Upper lobe of right lung (tissue), 1 donor: ENCODE results near the gene GGCX. TPM values are rescaled to one million over a fixed set of nuclear protein-coding genes. Genes with fewer than 3 reads are reported as not detected.

Experiments used
- ATAC-seq: fragments of 200-7000 bp; cut with Tn5 transposase; one replicate; pipeline ENCODE4 v1.9.1; 2020; ENCODE audit warnings: mild to moderate bottlenecking, moderate library complexity
- DNase-seq: peaks from one replicate; pipeline ENCODE4 v3.0.0-alpha.2; 2020
- H3K27ac ChIP-seq: fragments of 200-600 bp; one replicate; pipeline ENCODE4 v1.8.0; 2022
- H3K27me3 ChIP-seq: fragments of 200-600 bp; one replicate; pipeline ENCODE4 v1.8.0; 2022; ENCODE audit warnings: mild to moderate bottlenecking
- H3K36me3 ChIP-seq: fragments of 200-600 bp; one replicate; pipeline ENCODE4 v1.8.0; 2022
- H3K4me1 ChIP-seq: fragments of 200-600 bp; one replicate; pipeline ENCODE4 v1.8.0; 2022
- H3K4me3 ChIP-seq: fragments of 200-600 bp; one replicate; pipeline ENCODE4 v1.8.0; 2022; ENCODE audit warnings: mild to moderate bottlenecking
- H3K9me3 ChIP-seq: fragments of 200-600 bp; one replicate; pipeline ENCODE4 v1.8.0; 2022
- intact Hi-C: fragments of 100-400 bp; cut with DNase I; formaldehyde crosslinking; loops from one replicate; pipeline ENCODE4 v1.11.0; 2022
- total RNA-seq: library from RNA; stranded (reverse); fragmentation: NEBNext Ultra II Directional; extraction: Animal tissue kit (Norgen Biotek cat#: 25700); gene quantifications from one replicate; pipeline ENCODE4 v1.2.1, GENCODE V29; 2021
- TF ChIP-seq, protein P1 (sequence below): fragments of 200-600 bp; IDR thresholded peaks from one replicate; pipeline ENCODE4 v1.8.0; 2022; ENCODE audit warnings: antibody characterized with exemption
- donor health status: DM: no; HTN: yes; CAD: no; lungs with severe emphysema.

GGCX gene
- total RNA-seq, 1 donor from 2014 or later = 73.2 TPM

DNA sequence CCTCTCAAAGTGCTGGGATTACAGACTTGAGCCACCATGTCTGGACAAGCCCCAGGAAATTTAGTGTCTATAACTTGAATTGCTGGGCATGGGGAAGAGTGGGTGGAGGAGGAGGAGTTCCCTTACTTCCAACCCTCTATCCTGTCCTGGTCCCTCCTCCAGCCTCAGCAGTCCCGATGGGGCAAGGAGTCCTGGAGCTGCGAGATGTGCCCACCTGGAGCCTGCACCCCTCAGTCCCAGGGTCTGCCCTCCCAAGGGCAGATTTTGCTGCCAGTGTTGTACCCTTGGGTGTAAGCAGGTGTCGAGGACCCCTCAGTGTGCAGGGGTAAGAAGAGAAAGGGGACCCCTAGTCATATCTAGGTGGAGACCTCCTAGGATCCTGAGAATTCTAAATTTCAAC is 18.9 kb upstream of the GGCX start:
- Histone ChIP-seq H3K4me3 (no peak overlapping the region), H3K4me1 (peaks cover 71% of the 10 kb centered on the region), H3K9me3 (no peaks in the 10 kb centered on the region), H3K27ac (peak overlapping the region; percentile 94), H3K36me3 (peaks cover 27% of the 10 kb centered on the region), H3K27me3 (no peaks in the 10 kb centered on the region)
- ATAC-seq = no peak
- intact Hi-C loops = no loop called here
- TF ChIP-seq, protein P1, sequence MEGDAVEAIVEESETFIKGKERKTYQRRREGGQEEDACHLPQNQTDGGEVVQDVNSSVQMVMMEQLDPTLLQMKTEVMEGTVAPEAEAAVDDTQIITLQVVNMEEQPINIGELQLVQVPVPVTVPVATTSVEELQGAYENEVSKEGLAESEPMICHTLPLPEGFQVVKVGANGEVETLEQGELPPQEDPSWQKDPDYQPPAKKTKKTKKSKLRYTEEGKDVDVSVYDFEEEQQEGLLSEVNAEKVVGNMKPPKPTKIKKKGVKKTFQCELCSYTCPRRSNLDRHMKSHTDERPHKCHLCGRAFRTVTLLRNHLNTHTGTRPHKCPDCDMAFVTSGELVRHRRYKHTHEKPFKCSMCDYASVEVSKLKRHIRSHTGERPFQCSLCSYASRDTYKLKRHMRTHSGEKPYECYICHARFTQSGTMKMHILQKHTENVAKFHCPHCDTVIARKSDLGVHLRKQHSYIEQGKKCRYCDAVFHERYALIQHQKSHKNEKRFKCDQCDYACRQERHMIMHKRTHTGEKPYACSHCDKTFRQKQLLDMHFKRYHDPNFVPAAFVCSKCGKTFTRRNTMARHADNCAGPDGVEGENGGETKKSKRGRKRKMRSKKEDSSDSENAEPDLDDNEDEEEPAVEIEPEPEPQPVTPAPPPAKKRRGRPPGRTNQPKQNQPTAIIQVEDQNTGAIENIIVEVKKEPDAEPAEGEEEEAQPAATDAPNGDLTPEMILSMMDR = no peak
- no peak for DNase-seq

DNA sequence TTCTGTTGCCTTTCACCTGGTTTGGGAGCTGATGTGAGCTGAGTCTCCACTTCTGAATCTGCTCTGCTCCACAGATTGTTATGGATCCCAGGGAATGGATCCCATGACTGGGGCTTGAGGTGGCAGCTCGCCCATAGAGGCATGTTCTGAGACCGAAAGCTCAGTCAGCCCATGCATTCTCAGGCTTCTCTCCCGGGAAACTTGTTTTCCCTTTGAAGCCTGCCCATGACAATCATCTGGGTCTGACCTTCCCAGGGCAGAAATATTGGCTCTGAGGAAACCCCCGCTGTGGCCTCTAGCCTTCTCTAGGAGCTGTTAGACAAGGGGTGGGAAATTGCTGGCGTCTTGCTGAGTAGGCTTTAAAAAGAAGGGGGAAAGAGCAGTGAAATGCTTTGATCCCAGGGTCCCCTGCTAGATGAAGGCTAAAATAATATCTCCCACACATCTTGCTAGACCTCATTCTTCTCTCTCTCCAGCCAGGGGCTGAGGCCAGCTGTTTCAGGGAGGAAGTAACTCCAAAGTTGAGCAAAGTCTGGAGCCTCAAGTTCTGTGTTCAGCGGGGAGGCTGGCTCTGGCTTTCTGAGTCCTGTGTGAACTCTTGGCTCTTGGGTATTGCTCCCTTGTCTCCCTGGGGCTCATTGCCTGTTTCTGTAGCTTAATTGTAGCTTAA is 18.1 kb upstream of the GGCX start:
- no peaks in the 10 kb centered on the region for H3K27me3 ChIP-seq
- ATAC-seq = peak; percentile 41
- H3K36me3 ChIP-seq = peaks cover 27% of the 10 kb centered on the region
- intact Hi-C loops = no loop called here
- H3K27ac ChIP-seq = peak overlapping the region; percentile 94
- peak overlapping the region; percentile 69 for H3K4me3 ChIP-seq
- no peaks in the 10 kb centered on the region for H3K9me3 ChIP-seq
- no peak for DNase-seq
- TF ChIP-seq, protein P1 = no peak
- H3K4me1 ChIP-seq = peaks cover 63% of the 10 kb centered on the region

DNA sequence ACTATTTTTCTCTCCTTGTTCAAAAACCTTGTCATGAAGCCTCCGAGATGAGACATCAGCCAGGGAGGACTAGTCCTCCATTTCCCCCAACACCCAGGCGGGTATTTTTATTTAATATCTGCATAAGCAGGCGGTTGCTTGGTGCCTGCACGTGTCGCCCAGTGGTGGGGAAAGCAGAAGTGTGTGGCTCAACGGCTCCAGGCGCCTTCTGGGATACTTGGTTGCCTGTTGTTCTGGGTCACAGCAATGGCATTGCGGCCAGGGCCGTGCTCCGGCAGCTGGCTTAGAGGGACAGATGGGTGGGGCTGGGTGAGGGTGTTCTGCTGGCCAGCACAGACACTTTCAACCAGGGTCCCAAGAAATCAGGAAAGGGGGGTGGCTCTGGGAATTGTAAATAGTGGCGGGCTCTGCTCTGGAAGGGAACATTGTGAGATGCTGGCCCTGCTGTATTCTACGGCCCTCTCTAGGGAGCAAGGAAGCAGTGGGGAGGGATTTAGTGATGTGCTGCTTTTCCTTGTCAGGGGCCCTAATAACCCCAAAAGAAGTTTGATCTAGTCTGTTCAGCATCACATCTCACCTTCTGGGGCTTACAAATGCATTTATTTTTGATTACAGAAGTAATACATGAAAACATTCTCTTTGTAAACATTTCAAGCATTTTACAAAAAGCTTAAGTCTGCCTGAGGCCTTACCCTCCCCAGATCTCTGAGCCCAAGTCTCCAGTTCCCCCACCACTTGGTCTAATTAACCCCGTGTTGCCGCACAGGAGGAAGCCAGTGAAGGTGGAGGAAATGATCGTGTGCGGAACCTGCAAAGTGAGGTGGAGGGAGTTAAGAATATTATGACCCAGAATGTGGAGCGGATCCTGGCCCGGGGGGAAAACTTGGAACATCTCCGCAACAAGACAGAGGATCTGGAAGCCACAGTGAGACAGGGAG is 17.2 kb upstream of the GGCX start:
- intact Hi-C loops = no loop called here
- H3K36me3 ChIP-seq = peaks cover 27% of the 10 kb centered on the region
- H3K9me3 ChIP-seq = no peaks in the 10 kb centered on the region
- no peaks in the 10 kb centered on the region for H3K27me3 ChIP-seq
- peaks cover 55% of the 10 kb centered on the region for H3K4me1 ChIP-seq
- TF ChIP-seq, protein P1 = no peak
- peak overlapping the region; percentile 94 for H3K27ac ChIP-seq
- peak; percentile 82 for ATAC-seq
- peak; percentile 87 for DNase-seq
- peak overlapping the region; percentile 69 for H3K4me3 ChIP-seq

DNA sequence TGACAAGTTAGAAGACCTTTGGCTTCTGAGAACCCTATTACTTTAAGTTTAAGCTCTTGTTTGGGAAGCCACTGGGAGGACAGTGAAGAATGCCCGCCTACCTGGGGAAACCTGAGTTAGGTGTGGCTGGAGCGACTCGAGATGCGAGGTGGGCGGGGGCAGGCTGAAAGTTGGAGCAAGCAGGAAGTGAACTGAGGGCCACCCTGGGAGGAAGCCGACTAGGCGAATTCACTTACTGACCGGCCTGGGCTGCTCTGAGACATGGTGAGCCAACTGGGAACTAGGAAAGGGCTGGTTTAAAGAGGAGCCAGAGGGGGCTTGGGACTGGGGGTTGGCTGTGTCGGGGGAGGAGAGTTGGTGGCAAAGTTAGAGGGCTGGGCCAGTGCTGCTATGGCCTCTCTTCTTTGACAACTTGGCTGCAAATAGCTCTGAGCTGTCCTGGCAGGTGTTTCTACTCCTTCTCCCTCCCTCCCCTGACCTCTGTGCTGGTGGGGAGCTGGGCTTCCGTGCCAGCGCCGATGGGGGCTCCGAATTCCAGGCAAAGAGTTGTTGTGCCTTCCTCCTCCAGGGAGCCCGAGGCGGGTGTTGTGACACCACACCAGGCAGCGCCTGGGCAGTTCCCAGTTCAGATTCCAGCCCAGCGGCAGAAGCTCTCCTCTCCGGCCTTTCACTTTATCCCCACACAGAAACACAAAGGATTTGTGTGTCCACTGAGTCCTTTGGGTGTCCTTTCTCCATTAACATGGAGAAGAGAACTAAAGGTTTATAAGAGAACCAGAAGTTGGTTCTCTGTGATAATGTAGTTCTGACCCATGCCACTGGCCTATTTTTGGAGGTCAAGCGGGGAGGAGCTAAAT is 16.3 kb upstream of the GGCX start, which contains the start of gene VAMP8:
Gene VAMP8 (plus strand): TSS at position 201 of the 857 bp plus-strand sequence. CDS start 61 bp downstream, at position 262.
- TF ChIP-seq, protein P1 = no peak
- DNase-seq (peak; percentile 92), ATAC-seq (peak; percentile 87)
- Histone ChIP-seq H3K27me3 (no peaks in the 10 kb centered on the region), H3K9me3 (no peaks in the 10 kb centered on the region), H3K4me3 (peak within 1 kb of the TSS; percentile 69), H3K36me3 (peaks cover 20% of the 10 kb centered on the region), H3K27ac (peak within 1 kb of the TSS; percentile 94), H3K4me1 (peaks cover 47% of the 10 kb centered on the region)
- intact Hi-C loops = no loop called here

DNA sequence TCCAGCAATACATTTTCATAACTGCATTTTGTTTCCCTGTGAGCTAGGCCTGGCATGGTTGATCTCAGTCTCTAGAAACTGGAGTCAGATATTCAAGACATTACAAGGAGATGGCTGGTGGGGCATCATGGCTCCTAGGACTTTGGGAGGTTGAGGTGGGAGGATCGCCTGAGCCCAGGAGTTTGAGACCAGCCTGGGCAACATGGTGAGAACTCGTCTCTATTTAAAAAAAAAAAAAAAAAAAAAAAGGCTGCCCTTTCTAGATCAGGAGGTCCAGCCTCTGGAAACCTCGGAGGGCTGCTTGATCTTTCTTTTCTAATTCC is 15.7 kb upstream of the GGCX start:
- H3K4me1 ChIP-seq = peaks cover 45% of the 10 kb centered on the region
- TF ChIP-seq, protein P1 = no peak
- no peak for DNase-seq
- H3K27me3 ChIP-seq = no peaks in the 10 kb centered on the region
- peak overlapping the region; percentile 94 for H3K27ac ChIP-seq
- peak overlapping the region; percentile 69 for H3K4me3 ChIP-seq
- H3K9me3 ChIP-seq = no peaks in the 10 kb centered on the region
- peaks cover 15% of the 10 kb centered on the region for H3K36me3 ChIP-seq
- intact Hi-C loops = no loop called here
- no peak for ATAC-seq
